HPDE6-E6E7 (cell line): ENCODE data around the gene TAS2R38.

Experiments
- DNase-seq: peaks from one replicate; pipeline ENCODE4 v3.0.0; 2011; ENCODE audit warnings: missing footprints; ENCODE audit errors: extremely low spot score

Gene TAS2R38

GRCh38 chr7:141976524-141977245 is 3.1 kb upstream of the TAS2R38 start:
- no peak for DNase-seq

- peak; percentile 85 for DNase-seq
Observed at GRCh38 chr7:141975806-141976523, 2.4 kb upstream of the TAS2R38 start.

- DNase-seq = no peak
Observed at GRCh38 chr7:141974831-141975230, 1.3 kb upstream of the TAS2R38 start.

DNA sequence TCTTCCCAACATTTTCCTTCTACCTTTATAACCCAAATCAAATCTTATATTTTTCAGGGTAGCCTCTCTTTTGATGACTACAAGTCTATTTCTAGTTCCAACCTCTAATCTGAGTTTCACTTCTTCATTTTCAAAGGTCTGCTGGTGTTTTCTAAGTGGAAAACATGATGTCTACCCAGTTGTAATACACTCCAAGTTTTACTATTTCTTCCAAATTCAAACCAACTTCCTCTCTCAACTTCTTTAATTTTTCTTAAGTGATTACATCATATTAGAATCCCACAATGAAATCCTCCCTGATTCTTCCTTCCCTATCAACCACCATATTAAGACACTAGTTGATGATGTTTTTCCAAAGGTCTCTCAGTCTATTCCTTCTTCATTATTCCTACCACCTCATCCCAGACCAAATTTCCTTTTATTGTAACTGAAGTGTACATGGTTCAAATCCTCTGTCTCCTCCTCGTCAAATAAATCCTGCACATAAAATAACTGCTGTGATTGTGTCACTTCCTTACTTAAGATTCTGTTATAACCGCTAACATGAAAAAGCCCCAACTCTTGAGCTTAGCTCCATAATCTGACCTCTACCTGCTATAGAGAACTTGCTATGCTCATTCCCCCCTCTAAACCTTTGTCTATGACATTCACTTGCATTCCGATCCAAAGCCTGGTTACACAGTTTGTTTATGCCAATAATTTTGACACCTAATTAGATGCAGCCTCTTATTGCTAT is 12.7 kb downstream of the TAS2R38 start:
- DNase-seq = no peak

DNA sequence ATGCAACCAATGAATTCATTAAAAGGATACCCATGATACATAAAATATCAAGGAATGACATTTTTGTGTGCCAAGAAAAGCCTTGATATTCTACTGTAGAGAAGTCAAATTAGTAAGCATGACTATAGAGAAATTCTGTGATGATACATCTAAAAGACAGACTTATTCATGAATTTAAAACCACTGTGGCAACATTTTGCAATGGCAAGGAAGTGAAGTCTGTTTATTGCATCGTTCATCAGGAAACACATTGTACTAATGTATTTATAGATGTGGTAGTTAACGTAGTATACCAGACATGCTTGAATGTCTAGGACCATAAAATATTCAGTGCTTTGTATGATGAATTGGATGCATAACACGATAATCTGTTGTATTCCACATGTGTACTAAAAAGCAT is 17.5 kb downstream of the TAS2R38 start:
- no peak for DNase-seq

DNA sequence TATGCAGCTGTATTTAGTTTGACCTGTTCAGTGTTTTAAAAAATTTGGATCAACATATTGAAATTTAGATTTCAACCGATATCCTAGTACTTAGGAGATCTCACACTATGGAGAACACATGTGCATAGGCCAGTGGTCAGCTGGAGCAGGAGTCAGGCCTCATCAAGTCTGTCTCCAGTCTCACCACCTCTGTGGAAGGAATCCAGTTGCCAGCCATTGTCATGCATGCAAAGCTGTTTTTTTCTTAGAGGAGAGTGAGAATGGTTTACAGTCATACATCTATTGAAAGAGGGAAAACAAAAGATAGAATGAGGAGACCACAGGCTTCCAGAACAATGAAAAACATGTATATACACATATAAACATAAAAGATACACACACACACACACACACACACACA is 19.2 kb downstream of the TAS2R38 start:
- no peak for DNase-seq

- DNase-seq = no peak
Observed at GRCh38 chr7:141952461-141952860, 21.1 kb downstream of the TAS2R38 start.

DNA sequence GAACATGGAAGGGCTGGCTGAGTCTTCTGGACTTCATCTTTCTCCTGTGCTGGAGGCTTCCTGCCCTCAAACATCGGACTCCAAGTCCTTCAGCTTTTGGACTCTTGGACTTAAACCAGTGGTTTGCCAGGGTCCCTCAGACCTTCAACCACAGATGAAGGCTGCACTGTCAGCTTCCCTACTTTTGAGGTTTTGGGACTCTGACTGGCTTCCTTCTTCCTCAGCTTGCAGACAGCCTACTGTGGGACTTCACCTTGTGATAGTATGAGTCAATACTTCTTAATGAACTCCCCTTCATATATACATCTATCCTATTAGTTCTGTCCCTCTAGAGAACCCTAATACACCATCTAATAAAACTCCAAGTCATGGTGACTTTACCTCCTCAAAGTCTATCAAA is 22.8 kb downstream of the TAS2R38 start:
- no peak for DNase-seq

DNA sequence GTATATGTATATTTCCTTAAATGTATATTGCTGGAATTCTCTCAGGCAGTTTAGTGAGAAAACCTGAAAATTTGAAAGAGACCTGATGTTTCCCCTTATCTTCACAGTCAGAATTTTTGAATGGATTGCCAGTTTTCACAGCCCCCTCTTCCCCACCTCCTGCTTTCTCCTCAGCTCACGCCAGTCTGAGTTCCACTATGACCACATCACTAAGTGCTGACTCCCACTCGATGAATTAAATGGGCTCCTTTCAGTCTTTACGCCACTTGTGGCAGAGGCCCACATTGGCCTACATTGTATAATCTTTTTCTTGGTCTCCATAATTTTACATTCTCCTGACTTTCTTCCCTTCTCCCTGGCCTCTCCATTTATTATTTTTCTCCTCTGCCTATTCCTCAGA is 23.7 kb downstream of the TAS2R38 start:
- no peak for DNase-seq

DNA sequence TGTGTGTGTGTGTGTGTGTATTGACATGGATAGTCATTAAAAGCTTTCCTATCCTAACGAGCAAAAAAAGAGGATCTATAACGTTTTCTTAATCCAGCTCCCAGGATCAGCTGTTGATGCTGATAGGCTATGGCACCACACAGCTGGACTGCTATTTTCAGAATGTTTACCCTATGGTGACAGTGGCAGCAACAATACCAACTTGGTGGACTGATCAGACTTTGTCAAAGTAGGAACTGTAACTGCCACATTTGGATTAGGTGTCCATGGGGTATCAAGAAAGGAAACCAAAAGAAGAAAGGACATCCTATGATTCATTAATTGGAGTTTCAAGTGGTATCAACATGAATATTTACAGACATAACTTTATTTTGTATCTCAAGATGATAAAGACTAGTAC is 24.1 kb downstream of the TAS2R38 start:
- no peak for DNase-seq

GRCh38 chr7:141949021-141949420 is 24.6 kb downstream of the TAS2R38 start:
- no peak for DNase-seq

- no peak for DNase-seq
Observed at GRCh38 chr7:141946796-141947195, 26.8 kb downstream of the TAS2R38 start, which contains the start of gene CLEC5A. TSS of gene CLEC5A (minus strand) at chr7:141946974. CDS start at chr7:141946292, 682 bp downstream.

DNA sequence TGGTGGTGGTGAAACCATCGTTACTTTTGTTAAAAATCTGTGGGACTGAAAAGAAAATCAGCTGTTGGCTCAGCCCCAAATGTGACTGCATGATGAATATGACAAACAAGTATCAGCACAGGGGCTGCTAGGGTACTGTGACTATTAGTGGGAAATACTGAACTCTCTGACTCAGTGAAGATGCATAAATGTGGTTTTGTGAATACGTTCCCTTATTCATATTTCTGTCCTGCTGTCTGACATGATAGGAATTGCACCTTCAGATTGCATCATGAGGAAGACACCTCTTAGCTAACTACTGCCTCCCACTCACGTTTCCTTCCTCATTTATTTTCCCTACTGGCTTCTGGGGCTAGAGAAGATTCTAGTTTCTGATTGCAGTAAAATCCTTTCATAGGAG is 28.2 kb downstream of the TAS2R38 start:
- peak; percentile 77 for DNase-seq

DNA sequence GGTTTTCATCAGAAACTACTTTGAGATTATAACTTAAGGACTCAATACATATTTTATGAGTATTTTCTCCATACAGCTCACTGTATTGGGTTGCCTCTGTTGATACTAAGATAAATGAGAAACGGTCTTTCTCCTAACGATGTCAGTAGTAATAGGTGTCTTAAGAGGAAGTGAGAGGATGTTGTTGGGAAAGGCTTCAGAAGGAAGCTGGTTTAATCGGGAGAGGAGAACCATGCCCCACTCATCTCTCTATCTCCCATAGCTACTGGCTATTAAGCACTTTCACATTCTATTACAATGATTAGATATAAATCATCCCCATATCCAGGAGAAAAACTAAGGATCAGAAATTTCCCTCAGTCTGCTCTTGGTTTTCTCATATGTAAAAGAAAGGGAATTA is 28.8 kb downstream of the TAS2R38 start:
- DNase-seq = no peak

GRCh38 chr7:141943846-141944245 is 29.7 kb downstream of the TAS2R38 start:
- DNase-seq = no peak

GRCh38 chr7:141941075-141941474 is 32.5 kb downstream of the TAS2R38 start:
- no peak for DNase-seq

GRCh38 chr7:141930211-141930610 is 43.4 kb downstream of the TAS2R38 start:
- DNase-seq = no peak

DNA sequence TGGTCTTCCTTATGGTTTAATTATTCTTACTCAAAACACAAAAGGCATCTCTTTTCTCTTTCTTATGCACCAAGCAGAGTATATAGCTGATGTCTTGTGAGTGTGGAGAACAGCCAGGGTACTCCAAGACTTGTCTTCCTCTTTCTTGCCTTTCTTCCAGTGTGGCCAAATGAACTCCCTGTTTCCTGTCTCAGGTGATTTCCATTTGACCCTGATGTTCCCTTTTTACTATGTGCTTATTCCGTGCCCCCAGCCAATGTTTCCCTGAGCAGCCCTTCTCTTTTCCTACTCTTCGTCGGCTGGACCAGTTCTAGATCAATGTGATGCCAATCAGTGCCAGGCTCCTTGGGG is 44.8 kb downstream of the TAS2R38 start:
- no peak for DNase-seq

GRCh38 chr7:141928146-141928844 is 45.3 kb downstream of the TAS2R38 start:
- no peak for DNase-seq
